Measurements from ENCODE around the gene CSF3.
"Not testable (repeated sequence)": the region's sequence is repeated elsewhere in the genome, so short reads cannot be mapped to it uniquely, and the experiment has no call there.

Gene CSF3

DNA sequence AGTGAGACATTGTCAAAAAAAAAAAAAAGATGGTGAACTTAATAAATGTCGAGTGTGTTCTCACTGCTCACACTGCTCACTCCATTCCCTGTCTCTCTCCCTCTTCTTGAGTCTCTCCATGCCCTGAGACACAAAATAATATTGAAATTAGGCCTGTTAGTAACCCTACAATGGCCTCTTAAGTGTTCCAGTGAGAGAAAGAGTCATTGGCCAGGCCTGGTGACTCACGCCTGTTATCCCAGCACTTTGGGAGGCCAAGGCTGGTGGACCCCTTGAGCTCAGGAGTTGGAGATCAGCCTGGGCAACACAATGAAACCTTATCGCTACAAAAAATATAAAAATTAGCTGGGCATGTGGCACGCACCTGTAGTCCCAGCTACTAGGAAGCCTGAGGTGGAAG, 16.2 kb upstream of the CSF3 start:
- no peak for DNase-seq

DNA sequence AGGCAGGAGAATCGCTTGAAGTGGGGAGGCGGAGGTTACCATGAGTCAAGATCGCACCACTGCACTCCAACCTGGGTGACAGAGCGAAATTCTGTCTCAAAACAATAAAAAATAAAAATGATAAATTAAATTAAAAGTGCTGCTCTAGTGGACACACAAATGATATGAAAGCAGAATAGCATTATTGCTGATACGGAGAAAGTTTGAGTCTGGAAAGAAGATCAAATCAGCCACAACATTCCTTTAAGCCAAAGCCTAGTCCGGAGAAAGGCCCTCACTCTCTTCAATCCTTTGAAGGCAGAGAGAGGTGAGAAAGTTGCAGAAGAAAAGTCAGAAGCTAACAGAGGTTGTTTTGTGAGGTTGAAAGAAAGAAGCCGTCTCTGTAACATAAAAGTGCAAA, 15.1 kb upstream of the CSF3 start:
- no peak for DNase-seq

- not testable (repeated sequence) for DNase-seq
Measured at GRCh38 chr17:40001335-40001734, 13.9 kb upstream of the CSF3 start.

DNA sequence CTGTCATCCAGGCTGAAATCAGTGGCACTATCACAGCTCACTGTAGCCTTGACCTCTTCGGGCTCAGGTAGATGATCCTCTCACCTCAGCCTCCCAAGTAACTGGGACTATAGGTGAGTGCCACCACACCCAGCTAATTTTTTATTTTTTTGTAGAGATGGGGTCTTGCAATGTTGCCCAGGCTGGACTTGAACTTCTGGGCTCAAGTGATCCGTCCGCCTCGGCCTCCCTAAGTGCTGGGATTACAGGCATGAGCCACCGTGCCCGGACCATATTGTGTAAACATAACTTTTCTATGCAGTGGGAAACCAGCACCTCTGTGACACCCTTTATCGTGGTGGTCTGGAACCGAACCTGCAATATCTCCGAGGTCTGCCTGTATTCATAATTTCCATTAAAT, 11.2 kb upstream of the CSF3 start:
- DNase-seq, result no peak

GRCh38 chr17:40004712-40005111, 10.5 kb upstream of the CSF3 start:
- no peak for DNase-seq

GRCh38 chr17:40005520-40005919, 9.7 kb upstream of the CSF3 start:
- DNase-seq, result no peak

GRCh38 chr17:40010946-40011500, 4.2 kb upstream of the CSF3 start:
- not testable (repeated sequence) for DNase-seq

GRCh38 chr17:40012017-40012647, 3.1 kb upstream of the CSF3 start:
- DNase-seq, result not testable (repeated sequence)

DNA sequence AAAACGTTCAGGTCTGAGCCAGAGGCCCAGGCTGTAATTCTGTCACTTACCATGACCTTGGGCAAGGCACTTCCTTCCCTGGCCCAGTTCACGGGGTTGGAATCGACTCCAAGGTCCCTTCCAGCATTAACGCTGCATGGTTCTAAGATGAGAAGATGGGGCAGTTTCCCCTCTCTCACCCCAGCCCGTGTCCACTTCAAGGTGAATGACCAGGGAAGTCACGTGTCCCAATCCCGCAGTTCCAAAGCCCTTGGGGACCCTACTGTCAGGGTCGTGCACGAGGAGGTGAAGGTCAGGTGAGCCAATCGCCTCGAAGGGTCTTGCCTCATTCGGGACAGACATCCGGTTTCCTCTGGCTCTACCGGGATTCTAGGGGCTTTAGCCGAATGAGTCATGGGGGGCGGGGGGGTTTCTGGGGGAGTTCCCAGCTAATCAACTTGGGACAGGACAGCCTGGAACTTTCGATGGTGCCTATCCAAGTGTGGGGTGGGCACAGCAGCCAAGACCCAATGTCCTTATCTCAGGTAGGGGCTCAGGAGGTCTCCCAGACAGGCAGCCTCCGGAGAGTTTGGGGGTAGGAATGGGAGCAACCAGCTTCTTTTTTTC, 762 bp upstream of the CSF3 start:
- DNase-seq, result no peak

DNA sequence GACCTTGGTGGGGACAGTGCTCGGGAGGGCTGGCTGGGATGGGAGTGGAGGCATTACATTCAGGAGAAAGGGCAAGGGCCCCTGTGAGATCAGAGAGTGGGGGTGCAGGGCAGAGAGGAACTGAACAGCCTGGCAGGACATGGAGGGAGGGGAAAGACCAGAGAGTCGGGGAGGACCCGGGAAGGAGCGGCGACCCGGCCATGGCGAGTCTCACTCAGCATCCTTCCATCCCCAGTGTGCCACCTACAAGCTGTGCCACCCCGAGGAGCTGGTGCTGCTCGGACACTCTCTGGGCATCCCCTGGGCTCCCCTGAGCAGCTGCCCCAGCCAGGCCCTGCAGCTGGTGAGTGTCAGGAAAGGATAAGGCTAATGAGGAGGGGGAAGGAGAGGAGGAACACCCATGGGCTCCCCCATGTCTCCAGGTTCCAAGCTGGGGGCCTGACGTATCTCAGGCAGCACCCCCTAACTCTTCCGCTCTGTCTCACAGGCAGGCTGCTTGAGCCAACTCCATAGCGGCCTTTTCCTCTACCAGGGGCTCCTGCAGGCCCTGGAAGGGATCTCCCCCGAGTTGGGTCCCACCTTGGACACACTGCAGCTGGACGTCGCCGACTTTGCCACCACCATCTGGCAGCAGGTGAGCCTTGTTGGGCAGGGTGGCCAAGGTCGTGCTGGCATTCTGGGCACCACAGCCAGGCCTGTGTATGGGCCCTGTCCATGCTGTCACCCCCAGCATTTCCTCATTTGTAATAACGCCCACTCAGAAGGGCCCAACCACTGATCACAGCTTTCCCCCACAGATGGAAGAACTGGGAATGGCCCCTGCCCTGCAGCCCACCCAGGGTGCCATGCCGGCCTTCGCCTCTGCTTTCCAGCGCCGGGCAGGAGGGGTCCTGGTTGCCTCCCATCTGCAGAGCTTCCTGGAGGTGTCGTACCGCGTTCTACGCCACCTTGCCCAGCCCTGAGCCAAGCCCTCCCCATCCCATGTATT, 1.1 kb downstream of the CSF3 start:
- no peak for DNase-seq

DNA sequence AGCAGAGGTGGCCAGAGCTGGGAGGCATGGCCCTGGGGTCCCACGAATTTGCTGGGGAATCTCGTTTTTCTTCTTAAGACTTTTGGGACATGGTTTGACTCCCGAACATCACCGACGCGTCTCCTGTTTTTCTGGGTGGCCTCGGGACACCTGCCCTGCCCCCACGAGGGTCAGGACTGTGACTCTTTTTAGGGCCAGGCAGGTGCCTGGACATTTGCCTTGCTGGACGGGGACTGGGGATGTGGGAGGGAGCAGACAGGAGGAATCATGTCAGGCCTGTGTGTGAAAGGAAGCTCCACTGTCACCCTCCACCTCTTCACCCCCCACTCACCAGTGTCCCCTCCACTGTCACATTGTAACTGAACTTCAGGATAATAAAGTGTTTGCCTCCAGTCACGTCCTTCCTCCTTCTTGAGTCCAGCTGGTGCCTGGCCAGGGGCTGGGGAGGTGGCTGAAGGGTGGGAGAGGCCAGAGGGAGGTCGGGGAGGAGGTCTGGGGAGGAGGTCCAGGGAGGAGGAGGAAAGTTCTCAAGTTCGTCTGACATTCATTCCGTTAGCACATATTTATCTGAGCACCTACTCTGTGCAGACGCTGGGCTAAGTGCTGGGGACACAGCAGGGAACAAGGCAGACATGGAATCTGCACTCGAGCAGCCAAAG, 2.3 kb downstream of the CSF3 start:
- no peak for DNase-seq

- no peak for DNase-seq
Measured at GRCh38 chr17:40018211-40019121, 3.2 kb downstream of the CSF3 start.

DNA sequence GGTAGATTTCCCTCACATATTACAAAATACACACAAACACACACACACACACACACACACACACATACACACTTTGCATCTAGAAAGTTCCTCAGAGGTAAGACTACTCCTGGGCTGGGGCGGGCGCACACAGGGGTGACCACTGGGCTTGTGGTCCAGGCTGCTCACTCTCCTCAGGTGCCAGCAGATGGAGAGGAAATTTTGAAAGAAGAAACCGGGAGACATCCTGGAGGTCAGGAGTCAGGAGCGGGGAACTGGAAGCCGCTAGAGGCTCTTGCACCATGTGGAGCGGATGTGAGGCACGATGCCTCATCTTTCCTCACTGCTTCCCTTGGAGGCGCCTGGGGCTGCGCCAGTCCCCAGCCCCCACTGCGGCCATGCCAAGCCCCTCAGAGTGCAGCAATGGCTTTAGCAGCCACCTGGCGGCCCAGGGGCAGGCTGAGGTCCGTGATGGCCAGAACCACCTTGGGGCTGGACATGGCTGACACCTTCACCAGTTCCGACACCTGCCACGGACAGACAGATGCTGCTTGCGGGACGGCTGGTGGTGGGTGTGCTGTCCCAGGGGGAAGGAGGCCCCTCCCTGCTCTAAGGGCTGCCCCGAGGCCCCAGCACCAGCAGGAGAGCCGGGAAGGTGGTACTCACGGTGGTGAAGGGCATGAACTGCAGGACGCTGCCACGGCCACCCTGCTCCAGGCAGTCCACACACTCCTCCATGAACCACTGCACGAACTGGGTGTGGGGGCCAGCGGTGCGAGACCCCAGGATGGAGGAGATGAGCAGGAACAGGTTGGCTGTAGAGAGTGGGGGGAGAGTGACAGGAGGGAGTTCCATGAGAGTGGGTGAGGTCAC, 4.1 kb downstream of the CSF3 start:
- DNase-seq, result no peak

DNA sequence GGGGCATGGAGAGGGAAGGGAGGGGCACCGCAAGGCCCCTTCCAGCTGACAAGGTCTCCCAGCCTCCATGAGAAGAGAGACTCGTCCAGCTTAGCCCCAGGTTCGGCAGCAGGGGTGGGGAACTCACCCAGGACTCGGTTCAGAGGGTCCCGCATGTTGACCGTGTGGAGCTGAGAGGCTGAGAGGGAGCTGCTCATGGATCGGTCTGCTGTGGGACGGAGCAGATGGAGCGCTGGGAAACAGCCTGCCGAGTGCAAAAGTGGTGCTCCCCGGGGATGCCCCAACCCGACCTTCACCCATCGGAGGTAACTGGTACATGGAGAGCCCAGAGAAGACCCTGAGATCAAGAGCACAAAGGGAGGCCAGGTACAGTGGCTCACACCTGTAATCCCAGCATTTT, 4.9 kb downstream of the CSF3 start:
- no peak for DNase-seq

DNA sequence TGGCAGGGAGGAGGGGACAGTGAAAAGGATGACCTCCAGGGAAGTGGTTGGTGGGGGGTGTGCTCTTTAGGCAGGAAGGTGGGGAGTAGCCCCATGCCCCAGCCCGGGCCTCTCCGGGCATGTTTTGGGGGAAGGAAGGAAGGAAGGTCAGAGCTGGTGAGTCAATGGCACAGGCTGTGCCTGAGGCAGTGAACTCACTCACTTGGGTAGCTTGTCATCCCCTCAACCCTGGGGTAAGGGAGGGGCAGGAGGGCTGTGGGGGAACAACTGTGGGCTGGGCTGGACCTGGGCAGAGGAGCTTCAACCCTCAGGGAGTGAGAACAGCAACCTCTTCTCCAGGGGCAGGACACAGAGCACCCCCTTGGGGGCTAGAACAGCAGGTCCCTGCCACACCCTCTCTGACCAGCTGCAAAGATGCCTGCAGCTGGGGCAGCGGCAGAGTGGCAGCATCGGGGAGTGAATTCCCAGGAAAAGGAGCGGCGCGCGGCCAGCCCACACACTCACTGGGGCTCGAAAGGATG, 6.3 kb downstream of the CSF3 start:
- no peak for DNase-seq

DNA sequence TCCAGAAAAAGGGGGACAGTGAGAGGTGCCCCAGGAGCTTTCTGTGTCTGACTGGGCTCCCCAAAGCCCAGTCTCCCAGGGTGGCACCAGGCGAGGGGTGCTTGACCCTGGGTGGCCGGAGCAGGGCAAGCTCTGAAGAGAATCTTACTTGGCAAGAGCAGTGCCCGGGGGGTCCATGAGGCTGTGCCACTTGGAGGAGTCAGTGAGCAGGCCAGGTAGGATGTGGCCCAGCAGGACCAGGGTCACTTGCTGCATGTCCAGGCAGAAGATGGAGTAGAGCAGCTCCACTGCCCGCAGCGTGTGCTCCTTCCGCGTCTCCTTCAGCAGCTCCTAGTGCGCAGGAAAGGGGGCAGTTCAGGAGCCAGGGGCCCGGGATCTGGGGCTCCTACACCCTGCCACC, 7.3 kb downstream of the CSF3 start:
- no peak for DNase-seq

DNA sequence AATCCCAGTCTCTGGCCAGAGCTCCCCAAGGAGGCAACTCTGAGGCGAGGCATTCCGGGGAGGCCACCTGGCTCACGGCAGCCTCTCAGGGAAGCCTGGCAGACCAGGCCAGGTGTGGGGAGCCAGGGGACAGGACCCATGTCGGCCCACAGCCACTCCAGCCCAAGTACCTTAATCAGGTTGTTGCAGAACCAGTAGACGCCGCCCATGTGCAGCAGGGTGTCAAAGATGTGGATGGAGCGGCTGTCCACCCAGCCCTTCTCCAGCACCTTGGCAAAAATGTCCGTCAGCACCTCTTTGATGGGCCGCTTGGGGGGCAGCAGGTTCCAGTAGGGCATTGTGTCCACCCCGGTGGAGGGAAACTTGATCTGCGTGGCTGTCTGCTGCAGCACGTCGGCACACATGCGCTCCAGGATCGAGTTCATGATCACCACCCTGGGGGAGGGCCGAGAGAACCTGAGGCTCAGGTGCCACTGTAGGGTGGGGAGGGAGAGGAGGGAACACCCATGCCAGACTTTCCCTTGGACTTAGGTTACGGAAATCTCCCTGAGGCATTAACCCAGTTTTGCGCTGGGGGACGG, 7.8 kb downstream of the CSF3 start:
- no peak for DNase-seq

- DNase-seq, result no peak
Measured at GRCh38 chr17:40023590-40024292, 8.5 kb downstream of the CSF3 start.

DNA sequence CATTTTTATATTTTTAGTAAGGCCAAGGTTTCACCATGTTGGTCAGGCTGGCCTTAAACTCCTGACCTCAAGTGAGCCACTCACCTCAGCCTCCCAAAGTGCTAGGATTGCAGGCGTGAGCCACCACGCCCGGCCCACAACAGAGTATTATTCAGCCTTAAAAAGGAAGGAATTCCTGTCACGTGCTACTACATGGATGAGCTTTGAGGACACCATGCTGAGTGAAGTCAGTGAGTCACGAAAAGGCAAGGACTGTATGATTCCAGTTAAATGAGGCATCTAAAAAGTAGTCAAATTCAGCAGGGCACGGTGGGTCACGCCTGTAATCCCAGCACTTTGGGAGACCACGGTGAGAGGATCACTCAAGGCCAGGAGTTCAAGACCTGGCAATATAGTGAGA, 9.7 kb downstream of the CSF3 start:
- no peak for DNase-seq

DNA sequence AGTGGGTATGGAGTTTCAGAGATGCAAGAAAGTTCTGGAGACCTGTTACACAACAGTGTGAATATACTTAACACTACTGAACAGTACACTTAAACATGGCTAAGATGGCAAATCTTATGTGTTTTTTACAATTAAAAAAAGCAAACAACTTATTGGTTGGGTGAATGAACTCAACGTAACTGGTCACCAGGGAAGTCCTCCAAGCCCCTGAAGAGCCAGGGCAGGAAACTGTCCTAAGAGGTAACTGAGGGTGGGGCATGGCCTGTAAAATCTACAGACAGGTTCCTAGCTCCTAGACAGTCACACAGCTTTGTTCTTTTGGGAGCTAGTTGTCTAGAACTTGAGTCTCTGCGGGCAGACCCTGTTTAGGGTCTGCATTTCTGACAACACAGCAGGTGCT, 10.3 kb downstream of the CSF3 start:
- DNase-seq, result no peak

Data from SHP77 treated with DMSO at 0.1 percent for 48 hours (cell line).